CD4-positive, alpha-beta T cell (primary cell): Measurements from ENCODE around the gene FBXO47. TPM values are rescaled to one million over a fixed set of nuclear protein-coding genes. Genes with fewer than 3 reads are reported as not detected.

Experiments used
- ATAC-seq: fragments of 200-7000 bp; cut with Tn5 transposase; one replicate; pipeline ENCODE4 v1.10.0; 2022; ENCODE audit warnings: mild to moderate bottlenecking; ENCODE audit not compliant: poor library complexity
- CTCF ChIA-PET: fragments of 350-600 bp; sonication (Branson Sonifier 250); formaldehyde crosslinking; loops from one replicate; lab custom pipeline; 2021; ENCODE audit warnings: antibody characterized with exemption, inconsistent platforms; lab: Charles Lee
- POLR2A ChIA-PET: fragments of 350-600 bp; sonication (Branson Sonifier 250); formaldehyde crosslinking; loops from one replicate; lab custom pipeline; 2021; ENCODE audit warnings: antibody characterized with exemption, inconsistent platforms; lab: Charles Lee
- DNase-seq, 14 experiments: peaks; one replicate each; pipeline ENCODE4 v3.0.0-alpha.2; 2013 to 2020; ENCODE audit warnings: mixed read lengths in 2 of 14
- H3K27ac ChIP-seq, 2 donors: one replicate each; pipeline versions ENCODE4 v1.5.1 to v1.7.0; 2013; ENCODE audit warnings: low read length in 2 of 2, low read depth in 1 of 2, mild to moderate bottlenecking in 1 of 2
- H3K27me3 ChIP-seq, 2 experiments: 1 replicate in 1 of 2; 2 replicates in 1 of 2; pipeline versions ENCODE4 v1.6.1 to v1.7.0; 2013; ENCODE audit warnings: low read length in 2 of 2, control low read depth in 1 of 2, mild to moderate bottlenecking in 1 of 2, moderate library complexity in 1 of 2; ENCODE audit not compliant: insufficient read depth in 2 of 2, control insufficient read depth in 1 of 2
- H3K36me3 ChIP-seq: one replicate; pipeline ENCODE4 v1.6.1; 2013; ENCODE audit warnings: low read length, control low read depth; ENCODE audit not compliant: insufficient read depth
- H3K4me1 ChIP-seq: one replicate; pipeline ENCODE4 v1.6.1; 2013; ENCODE audit warnings: low read length, control low read depth; ENCODE audit not compliant: insufficient read depth
- H3K4me3 ChIP-seq: one replicate; pipeline ENCODE4 v1.5.1; 2013; ENCODE audit warnings: mild to moderate bottlenecking, low read length, moderate library complexity
- H3K9me3 ChIP-seq, 2 experiments: 1 replicate in 1 of 2; 2 replicates in 1 of 2; pipeline versions ENCODE4 v1.6.1 to v1.7.0; 2013; ENCODE audit warnings: low read length in 2 of 2, mild to moderate bottlenecking in 2 of 2, control low read depth in 1 of 2, moderate library complexity in 1 of 2; ENCODE audit not compliant: control insufficient read depth in 1 of 2, insufficient read depth in 1 of 2
- H3K27ac Mint-ChIP-seq: one replicate; pipeline ENCODE4 v1.8.0; 2020; ENCODE audit warnings: mixed read lengths
- H3K27me3 Mint-ChIP-seq: one replicate; pipeline ENCODE4 v1.8.0; 2021; ENCODE audit warnings: mixed read lengths
- H3K36me3 Mint-ChIP-seq: one replicate; pipeline ENCODE4 v1.8.0; 2021; ENCODE audit warnings: low read depth, mixed read lengths
- H3K4me1 Mint-ChIP-seq: one replicate; pipeline ENCODE4 v1.8.0; 2021; ENCODE audit warnings: low read depth, mixed read lengths
- H3K4me3 Mint-ChIP-seq: one replicate; pipeline ENCODE4 v1.8.0; 2020; ENCODE audit warnings: mild to moderate bottlenecking, mixed read lengths
- H3K9me3 Mint-ChIP-seq: one replicate; pipeline ENCODE4 v1.8.0; 2020; ENCODE audit warnings: mixed read lengths
- intact Hi-C, 2 experiments: fragments of 100-400 bp; cut with DNase I in 1 of 2; cut with micrococcal nuclease in 1 of 2; formaldehyde crosslinking; loops; one replicate each; pipeline versions ENCODE4 v1.15.1 to v1.9.0; 2023 to 2025; cut with DNase I, micrococcal nuclease
- total RNA-seq, 174 experiments: library from RNA in 2 of 174; stranded (reverse) in 2 of 174; gene quantifications; one replicate each; pipeline ENCODE4 v1.2.3 and lab custom pipeline; 2021 to 2026
- TF ChIP-seq, protein P1 (sequence below): fragments of 200-600 bp; IDR thresholded peaks from one replicate; pipeline ENCODE4 v1.8.0; 2022; ENCODE audit warnings: antibody characterized with exemption, mild to moderate bottlenecking

The FBXO47 gene
- total RNA-seq, 2 experiments from 2014 or later: not detected

DNA sequence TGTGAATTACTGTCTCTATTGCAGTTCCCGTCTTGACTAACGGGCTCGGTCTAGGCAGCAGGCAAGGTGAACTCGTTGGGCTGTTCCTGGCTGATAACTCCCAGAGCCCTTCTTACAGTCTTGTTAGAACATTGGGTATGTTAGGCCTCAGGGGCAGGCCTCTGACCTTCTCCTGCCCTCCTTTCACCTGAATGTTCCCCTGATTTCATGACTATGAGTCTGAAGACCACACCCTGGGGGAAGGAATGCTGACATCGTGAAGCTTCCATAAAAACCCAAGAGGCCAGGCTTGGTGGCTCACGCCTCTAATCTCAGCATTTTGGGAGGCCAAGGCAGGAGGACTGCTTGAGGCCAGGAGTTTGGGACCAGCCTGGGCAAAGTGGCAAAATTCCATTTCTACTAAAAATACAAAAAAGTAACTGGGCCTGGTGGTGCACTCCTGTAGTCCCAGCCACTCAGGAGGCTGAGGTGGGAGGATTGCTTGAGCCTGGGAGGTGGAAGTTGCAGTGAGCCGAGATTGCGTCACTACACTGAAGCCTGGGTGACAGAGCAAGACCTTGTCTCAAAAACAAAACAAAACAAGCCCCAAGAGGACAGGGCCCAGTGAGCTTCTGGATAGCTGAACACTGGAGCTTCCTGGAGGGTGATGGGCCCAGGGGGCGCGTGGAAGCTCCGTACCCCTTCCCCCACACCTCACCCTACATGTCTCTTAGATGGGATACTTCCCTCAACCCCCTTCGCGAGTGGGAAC lies 47.8 kb upstream of the FBXO47 start:
- no peaks in the 10 kb centered on the region for H3K9me3 Mint-ChIP-seq
- H3K9me3 ChIP-seq: no peaks in the 10 kb centered on the region
- H3K4me1 ChIP-seq: peaks cover 31% of the 10 kb centered on the region
- H3K36me3 Mint-ChIP-seq: no peaks in the 10 kb centered on the region
- TF ChIP-seq, protein P1, sequence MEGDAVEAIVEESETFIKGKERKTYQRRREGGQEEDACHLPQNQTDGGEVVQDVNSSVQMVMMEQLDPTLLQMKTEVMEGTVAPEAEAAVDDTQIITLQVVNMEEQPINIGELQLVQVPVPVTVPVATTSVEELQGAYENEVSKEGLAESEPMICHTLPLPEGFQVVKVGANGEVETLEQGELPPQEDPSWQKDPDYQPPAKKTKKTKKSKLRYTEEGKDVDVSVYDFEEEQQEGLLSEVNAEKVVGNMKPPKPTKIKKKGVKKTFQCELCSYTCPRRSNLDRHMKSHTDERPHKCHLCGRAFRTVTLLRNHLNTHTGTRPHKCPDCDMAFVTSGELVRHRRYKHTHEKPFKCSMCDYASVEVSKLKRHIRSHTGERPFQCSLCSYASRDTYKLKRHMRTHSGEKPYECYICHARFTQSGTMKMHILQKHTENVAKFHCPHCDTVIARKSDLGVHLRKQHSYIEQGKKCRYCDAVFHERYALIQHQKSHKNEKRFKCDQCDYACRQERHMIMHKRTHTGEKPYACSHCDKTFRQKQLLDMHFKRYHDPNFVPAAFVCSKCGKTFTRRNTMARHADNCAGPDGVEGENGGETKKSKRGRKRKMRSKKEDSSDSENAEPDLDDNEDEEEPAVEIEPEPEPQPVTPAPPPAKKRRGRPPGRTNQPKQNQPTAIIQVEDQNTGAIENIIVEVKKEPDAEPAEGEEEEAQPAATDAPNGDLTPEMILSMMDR: no peak
- no peaks in the 10 kb centered on the region for H3K27me3 ChIP-seq
- no peak overlapping the region for H3K27ac ChIP-seq
- CTCF ChIA-PET: no interaction called here
- peak overlapping the region; percentile 92 for H3K27ac Mint-ChIP-seq
- H3K27me3 Mint-ChIP-seq: no peaks in the 10 kb centered on the region
- H3K4me3 Mint-ChIP-seq: no peak overlapping the region
- H3K4me1 Mint-ChIP-seq: peaks cover 33% of the 10 kb centered on the region
- ATAC-seq (no peak), DNase-seq (no peak)
- intact Hi-C loops: no loop called here
- no peaks in the 10 kb centered on the region for H3K36me3 ChIP-seq
- POLR2A ChIA-PET: interaction anchor here (0.8 to 4.7 kb wide), 3 partner anchors 42 to 138 kb away, joined by 3 to 25 read pairs (median 3); partner anchors contain the start of genes FBXO47 and PLXDC1
- H3K4me3 ChIP-seq: no peak overlapping the region

DNA sequence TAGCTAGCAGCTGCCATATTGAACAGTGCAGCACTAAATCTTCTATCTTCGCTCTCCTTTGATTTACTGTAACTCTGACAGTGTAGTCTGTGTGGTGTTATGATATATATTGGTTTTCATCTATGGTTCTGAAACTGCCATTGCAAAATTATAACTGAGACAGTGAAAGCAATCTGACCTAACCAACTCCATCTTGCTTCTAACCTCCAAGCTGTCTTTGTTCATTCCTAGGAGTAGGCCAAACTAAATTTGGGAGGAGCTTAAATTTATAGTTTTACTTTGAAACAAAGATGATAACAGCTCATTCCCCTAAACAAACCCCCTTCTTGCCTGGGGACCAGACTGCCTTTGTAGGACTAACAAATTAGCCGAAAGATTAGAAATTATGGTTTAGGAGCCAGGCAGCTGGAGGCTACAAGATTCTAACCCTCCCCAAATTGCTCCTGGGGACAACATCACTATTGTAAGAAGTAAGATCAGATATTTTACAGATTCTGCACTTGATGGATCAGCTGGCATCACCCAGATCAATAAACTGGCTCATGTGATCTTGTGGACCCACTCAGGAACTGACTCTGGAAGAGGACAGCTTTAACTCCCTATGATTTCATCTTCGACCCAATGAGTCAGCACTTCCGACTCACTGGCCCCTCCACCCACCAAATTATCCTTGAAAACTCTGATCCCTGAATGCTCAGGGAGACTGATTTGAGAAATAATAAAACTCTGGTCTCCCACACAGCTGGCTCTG lies 47.0 kb upstream of the FBXO47 start:
- Histone ChIP-seq H3K27ac (no peak overlapping the region), H3K9me3 (no peaks in the 10 kb centered on the region), H3K4me1 (peaks cover 31% of the 10 kb centered on the region), H3K27me3 (no peaks in the 10 kb centered on the region), H3K36me3 (no peaks in the 10 kb centered on the region), H3K4me3 (no peak overlapping the region)
- TF ChIP-seq, protein P1: no peak
- DNase-seq: no peak
- intact Hi-C loops: no loop called here
- H3K27ac Mint-ChIP-seq: peak overlapping the region; percentile 92
- no peaks in the 10 kb centered on the region for H3K36me3 Mint-ChIP-seq
- H3K9me3 Mint-ChIP-seq: no peaks in the 10 kb centered on the region
- ChIA-PET CTCF (interaction anchor here (0.6 kb wide), 1 partner anchor 400 kb away, joined by 3 read pairs; no protein-coding TSS in a partner anchor), POLR2A (interaction anchor here (0.8 to 1.4 kb wide), 2 partner anchors 43 to 47 kb away, joined by 3 read pairs; partner anchors contain the start of gene FBXO47)
- H3K4me1 Mint-ChIP-seq: peaks cover 30% of the 10 kb centered on the region
- no peak for ATAC-seq
- no peak overlapping the region for H3K4me3 Mint-ChIP-seq
- no peaks in the 10 kb centered on the region for H3K27me3 Mint-ChIP-seq

DNA sequence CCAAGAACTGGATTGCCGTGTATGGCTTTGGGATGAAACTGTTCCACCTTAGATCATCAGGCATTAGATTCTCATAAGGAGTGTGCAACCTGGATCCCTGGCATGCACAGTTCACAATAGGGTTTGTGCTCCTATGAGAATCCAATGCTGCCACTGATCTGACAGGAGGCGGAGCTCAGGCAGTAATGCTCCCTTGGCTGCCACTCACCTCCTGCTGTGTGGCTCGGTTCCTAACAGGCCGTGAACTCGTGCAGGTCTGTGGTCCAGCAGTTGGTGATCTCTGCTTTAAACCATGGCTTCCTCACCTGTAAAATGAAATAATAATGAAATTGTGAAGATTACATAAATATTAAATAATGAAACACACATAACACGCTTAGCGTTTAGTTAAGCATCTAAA lies 45.5 kb upstream of the FBXO47 start:
- Histone ChIP-seq H3K4me1 (peaks cover 17% of the 10 kb centered on the region), H3K27ac (no peak overlapping the region), H3K9me3 (no peaks in the 10 kb centered on the region), H3K27me3 (no peaks in the 10 kb centered on the region), H3K4me3 (no peak overlapping the region), H3K36me3 (no peaks in the 10 kb centered on the region)
- Mint-ChIP-seq H3K36me3 (no peaks in the 10 kb centered on the region), H3K4me3 (no peak overlapping the region), H3K27me3 (no peaks in the 10 kb centered on the region), H3K27ac (no peak overlapping the region), H3K9me3 (no peaks in the 10 kb centered on the region), H3K4me1 (peaks cover 18% of the 10 kb centered on the region)
- ChIA-PET CTCF (no interaction called here), POLR2A (no interaction called here)
- TF ChIP-seq, protein P1: no peak
- no peak for ATAC-seq
- intact Hi-C loops: no loop called here
- no peak for DNase-seq
